Calu3 (cell line): ENCODE results near the gene IL3. TPM values are rescaled to one million over a fixed set of nuclear protein-coding genes. Genes with fewer than 3 reads are reported as not detected.

Experiments used
- BruUV-seq: library from RNA; stranded (reverse); fragments of 400-500 nt; replicated peaks from 2 replicates; lab custom pipeline; 2021; lab: Mats Ljungman, UMichigan
- CTCF ChIA-PET: fragments of 300-600 bp; sonication (Branson Sonifier 250); formaldehyde crosslinking; loops from one replicate; lab custom pipeline; 2022; ENCODE audit warnings: antibody characterized with exemption; lab: Charles Lee
- DNase-seq: peaks from one replicate; pipeline ENCODE4 v3.0.0; 2022
- H3K27ac Mint-ChIP-seq: one replicate; pipeline ENCODE4 v1.8.0; 2022; ENCODE audit warnings: mixed read lengths; ENCODE audit not compliant: unreplicated experiment
- H3K27me3 Mint-ChIP-seq: one replicate; pipeline ENCODE4 v1.8.0; 2022; ENCODE audit warnings: mixed read lengths; ENCODE audit not compliant: unreplicated experiment
- H3K36me3 Mint-ChIP-seq: one replicate; pipeline ENCODE4 v1.8.0; 2022; ENCODE audit warnings: mild to moderate bottlenecking, moderate library complexity, mixed read lengths; ENCODE audit not compliant: insufficient read depth, unreplicated experiment
- H3K4me1 Mint-ChIP-seq: one replicate; pipeline ENCODE4 v1.8.0; 2022; ENCODE audit warnings: mild to moderate bottlenecking, low read depth, mixed read lengths; ENCODE audit not compliant: unreplicated experiment
- H3K4me3 Mint-ChIP-seq: one replicate; pipeline ENCODE4 v1.8.0; 2022; ENCODE audit warnings: mild to moderate bottlenecking, low read depth, moderate library complexity, mixed read lengths; ENCODE audit not compliant: unreplicated experiment
- H3K9me3 Mint-ChIP-seq: one replicate; pipeline ENCODE4 v1.8.0; 2022; ENCODE audit warnings: low read depth, mixed read lengths; ENCODE audit not compliant: unreplicated experiment
- CTCF ChIP-seq: fragments of 200-600 bp; IDR thresholded peaks from one replicate; pipeline ENCODE4 v1.8.0; 2022; ENCODE audit warnings: antibody characterized with exemption; ENCODE audit not compliant: unreplicated experiment
- intact Hi-C: fragments of 100-400 bp; cut with micrococcal nuclease; formaldehyde crosslinking; loops from one replicate; pipeline ENCODE4 v1.10.0; 2022; ENCODE audit not compliant: unreplicated experiment
- total RNA-seq: library from RNA; stranded (reverse); gene quantifications from 2 replicates; pipeline ENCODE4 v1.2.3, GENCODE V29; 2022

The IL3 gene
- total RNA-seq, 1 experiment from 2014 or later, result not detected

- CTCF ChIA-PET, result interaction anchor here (0.9 kb wide), 1 partner anchor 53 kb away, joined by 3 read pairs; no protein-coding TSS in a partner anchor
- no TSS peak for BruUV-seq
- DNase-seq, result no peak
- Mint-ChIP-seq H3K27me3 (peaks cover 73% of the 10 kb centered on the region), H3K9me3 (no peaks in the 10 kb centered on the region), H3K4me1 (no peaks in the 10 kb centered on the region), H3K36me3 (no peaks in the 10 kb centered on the region), H3K4me3 (no peak overlapping the region), H3K27ac (no peak overlapping the region)
- intact Hi-C loops, result no loop called here
- no peak for TF ChIP-seq CTCF
These were observed 5.0 kb upstream of the IL3 start for GRCh38 chr5:132055441-132055807.

- Mint-ChIP-seq H3K27me3 (peaks cover 67% of the 10 kb centered on the region), H3K4me1 (no peaks in the 10 kb centered on the region), H3K9me3 (no peaks in the 10 kb centered on the region), H3K27ac (no peak overlapping the region), H3K4me3 (no peak overlapping the region), H3K36me3 (no peaks in the 10 kb centered on the region)
- intact Hi-C loops, result no loop called here
- no peak for DNase-seq
- BruUV-seq, result no TSS peak
- CTCF ChIA-PET, result interaction anchor here (0.9 kb wide), 1 partner anchor 54 kb away, joined by 3 read pairs; no protein-coding TSS in a partner anchor
- TF ChIP-seq CTCF, result no peak
These were observed 4.4 kb upstream of the IL3 start for GRCh38 chr5:132055808-132056609.

- Mint-ChIP-seq H3K4me1 (no peaks in the 10 kb centered on the region), H3K27me3 (peaks cover 59% of the 10 kb centered on the region), H3K27ac (no peak overlapping the region), H3K36me3 (no peaks in the 10 kb centered on the region), H3K4me3 (no peak overlapping the region), H3K9me3 (no peaks in the 10 kb centered on the region)
- CTCF ChIA-PET, result interaction anchor here (0.6 kb wide), 1 partner anchor 234 kb away, joined by 3 read pairs; no protein-coding TSS in a partner anchor
- no peak for TF ChIP-seq CTCF
- intact Hi-C loops, result no loop called here
- no peak for DNase-seq
- no TSS peak for BruUV-seq
These were observed 3.6 kb upstream of the IL3 start for GRCh38 chr5:132056610-132057497.

- CTCF ChIA-PET, result interaction anchor here (0.6 kb wide), 2 partner anchors 235 to 457 kb away, joined by 3 to 5 read pairs; no protein-coding TSS in a partner anchor
These were observed 2.8 kb upstream of the IL3 start for GRCh38 chr5:132057498-132058255.

More at GRCh38 chr5:132057498-132058255, 2.8 kb upstream of the IL3 start:
- peaks cover 51% of the 10 kb centered on the region for H3K27me3 Mint-ChIP-seq
- no peaks in the 10 kb centered on the region for H3K4me1 Mint-ChIP-seq
- H3K4me3 Mint-ChIP-seq, result no peak overlapping the region
- no peak for TF ChIP-seq CTCF
- no peaks in the 10 kb centered on the region for H3K9me3 Mint-ChIP-seq
- intact Hi-C loops, result no loop called here
- H3K27ac Mint-ChIP-seq, result no peak overlapping the region
- BruUV-seq, result no TSS peak
- no peaks in the 10 kb centered on the region for H3K36me3 Mint-ChIP-seq
- no peak for DNase-seq
